GM21723 (cell line): ENCODE measurements around the gene TNIK.
"Not testable (repeated sequence)": the region's sequence is repeated elsewhere in the genome, so short reads cannot be mapped to it uniquely, and the experiment has no call there.

Experiments used
- ATAC-seq: cut with Tn5 transposase; IDR thresholded peaks from one replicate; pipeline ENCODE4 v1.9.1; 2021; ENCODE audit warnings: mild to moderate bottlenecking, moderate library complexity; ENCODE audit not compliant: unreplicated experiment

TNIK gene

GRCh38 chr3:171287761-171288160, 172.4 kb downstream of the TNIK start:
- not testable (repeated sequence) for ATAC-seq

- peak; percentile 61 for ATAC-seq
These were observed 173.5 kb downstream of the TNIK start for GRCh38 chr3:171286580-171287249.

GRCh38 chr3:171285287-171285686, 174.9 kb downstream of the TNIK start:
- peak; percentile 40 for ATAC-seq

GRCh38 chr3:171284308-171285075, 175.7 kb downstream of the TNIK start:
- ATAC-seq, result peak; percentile 51

DNA sequence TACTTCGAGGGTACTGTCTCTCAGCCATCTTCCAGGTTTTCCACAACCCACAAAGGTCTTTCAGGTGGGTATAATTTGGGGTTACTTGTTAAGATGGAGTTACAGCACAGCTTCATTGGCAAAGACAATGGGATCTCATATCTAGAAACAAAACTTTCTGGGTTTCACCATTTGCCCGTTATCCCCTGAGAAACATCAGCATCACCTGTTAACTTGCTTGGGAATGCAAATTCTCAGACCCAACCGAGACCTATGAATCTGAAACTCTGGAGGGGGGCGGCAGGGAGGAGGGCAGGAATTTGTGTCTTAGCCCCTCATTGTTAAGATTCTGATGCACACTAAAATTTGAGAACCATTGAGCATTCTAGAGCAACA, 176.4 kb downstream of the TNIK start:
- no peak for ATAC-seq

GRCh38 chr3:171283183-171283847, 176.9 kb downstream of the TNIK start:
- ATAC-seq, result no peak

GRCh38 chr3:171282041-171282440, 178.2 kb downstream of the TNIK start:
- no peak for ATAC-seq

DNA sequence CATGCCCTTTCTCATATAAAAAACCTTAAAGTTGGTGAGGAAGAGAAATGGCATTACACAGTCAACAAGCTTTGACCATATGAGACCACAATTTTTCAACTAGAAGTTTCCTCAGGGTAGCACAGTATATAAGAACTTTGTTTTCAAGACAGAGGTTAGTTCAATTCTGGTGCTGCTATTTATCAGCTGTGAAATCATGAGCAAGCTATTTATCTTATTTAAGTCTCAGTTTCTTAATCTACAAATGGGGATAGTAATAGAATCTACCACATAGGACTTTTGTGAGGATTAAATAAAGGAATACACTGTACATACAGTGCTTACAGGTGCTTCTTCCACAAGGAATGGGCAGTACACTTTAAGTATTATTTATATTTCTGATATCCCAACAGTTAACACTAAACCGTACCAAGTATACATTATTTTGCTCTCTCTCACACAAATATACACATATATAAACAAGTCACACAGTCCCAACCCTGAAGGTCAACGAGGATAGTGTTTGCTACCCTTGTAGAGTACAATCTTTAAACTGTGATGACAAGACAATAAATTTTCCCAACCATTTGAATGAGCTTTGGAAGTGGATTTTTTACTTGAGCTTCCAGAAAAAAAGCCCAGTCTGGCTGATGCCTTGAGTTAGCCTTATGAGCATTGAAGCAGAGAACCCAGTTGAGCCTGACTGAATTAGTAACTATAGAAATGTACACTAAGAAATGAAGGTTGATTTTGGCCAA, 178.8 kb downstream of the TNIK start:
- no peak for ATAC-seq

- no peak for ATAC-seq
These were observed 180.2 kb downstream of the TNIK start for GRCh38 chr3:171279972-171280371.

- no peak for ATAC-seq
These were observed 182.0 kb downstream of the TNIK start for GRCh38 chr3:171278299-171278590.

DNA sequence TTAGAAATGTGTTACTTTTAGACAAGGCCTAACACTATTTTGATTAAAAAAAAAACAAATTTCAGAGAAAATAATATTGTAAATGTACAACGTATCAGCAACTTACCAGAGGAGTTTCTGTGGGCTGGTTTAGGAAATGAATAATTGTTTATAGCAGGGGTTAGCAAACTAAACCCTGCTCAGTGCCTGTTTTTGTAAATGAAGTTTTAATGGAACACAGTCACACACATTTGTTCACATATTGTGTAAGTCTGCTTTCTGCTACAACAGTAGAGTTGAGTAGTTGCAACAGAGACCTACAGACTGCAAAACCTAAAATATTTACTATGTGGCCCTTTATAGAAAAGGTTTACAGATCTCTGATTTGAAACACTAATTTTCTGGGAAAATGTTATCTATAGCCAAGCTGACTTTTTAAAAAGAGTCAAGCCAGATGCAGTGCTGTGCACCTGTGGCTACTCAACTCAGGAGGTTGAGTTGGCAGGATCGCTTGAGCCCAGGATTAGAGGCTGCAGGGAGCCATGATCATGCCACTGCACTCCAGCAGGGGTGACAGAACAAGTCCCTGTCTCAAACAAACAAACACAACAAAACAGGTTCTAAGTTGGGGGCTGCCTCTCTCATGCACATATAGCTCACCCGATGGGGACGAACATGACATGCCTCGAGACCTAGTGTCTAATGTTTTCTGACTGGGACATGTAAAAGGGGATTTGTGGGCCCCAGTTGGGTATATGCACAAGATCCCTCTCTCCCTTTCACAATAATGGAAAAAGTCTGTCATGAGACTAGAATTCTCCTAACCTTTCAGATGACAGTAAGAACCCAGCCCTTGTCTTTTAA, 182.5 kb downstream of the TNIK start:
- no peak for ATAC-seq

DNA sequence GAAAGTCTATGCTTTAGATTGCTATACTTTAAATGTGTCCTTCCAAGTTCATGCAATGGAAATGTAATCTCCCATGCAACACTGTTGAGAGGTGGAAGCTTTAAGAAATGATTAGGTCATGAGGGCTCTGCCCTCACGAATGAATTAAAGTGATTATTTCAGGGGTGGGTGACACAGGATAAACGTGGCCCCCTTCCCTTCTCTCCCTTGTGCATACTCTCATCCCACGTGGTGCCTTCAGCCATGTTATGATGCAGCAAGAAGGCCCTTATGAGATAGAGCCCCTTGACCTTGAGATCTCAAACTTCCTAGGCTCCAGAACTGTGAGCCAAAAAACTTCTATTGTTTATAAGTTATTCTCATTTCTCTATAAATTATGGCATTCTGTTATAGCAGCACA, 183.3 kb downstream of the TNIK start:
- no peak for ATAC-seq

- ATAC-seq, result no peak
These were observed 186.0 kb downstream of the TNIK start for GRCh38 chr3:171274222-171274621.

GRCh38 chr3:171270541-171270940, 189.7 kb downstream of the TNIK start:
- ATAC-seq, result no peak

GRCh38 chr3:171269542-171269941, 190.7 kb downstream of the TNIK start:
- ATAC-seq, result peak; percentile 63

DNA sequence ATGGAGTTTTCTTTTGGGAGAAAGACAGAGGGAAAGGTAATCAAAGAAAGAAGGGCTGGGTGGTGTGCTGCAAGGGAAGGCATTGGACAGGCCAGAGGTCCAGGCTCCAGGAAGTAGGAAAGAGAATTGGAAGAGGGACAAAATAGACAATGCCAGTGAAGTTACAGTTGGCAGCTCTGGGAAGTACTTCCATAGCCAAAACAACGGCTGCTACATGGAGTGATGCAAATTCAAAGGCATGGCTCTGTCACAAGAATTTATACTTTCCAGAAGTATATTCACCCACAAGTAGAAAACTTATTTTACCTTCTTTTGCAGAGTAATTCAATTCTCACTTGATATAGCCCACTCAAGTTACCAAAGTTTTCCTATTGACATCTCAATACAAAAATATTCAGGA, 191.5 kb downstream of the TNIK start:
- no peak for ATAC-seq

DNA sequence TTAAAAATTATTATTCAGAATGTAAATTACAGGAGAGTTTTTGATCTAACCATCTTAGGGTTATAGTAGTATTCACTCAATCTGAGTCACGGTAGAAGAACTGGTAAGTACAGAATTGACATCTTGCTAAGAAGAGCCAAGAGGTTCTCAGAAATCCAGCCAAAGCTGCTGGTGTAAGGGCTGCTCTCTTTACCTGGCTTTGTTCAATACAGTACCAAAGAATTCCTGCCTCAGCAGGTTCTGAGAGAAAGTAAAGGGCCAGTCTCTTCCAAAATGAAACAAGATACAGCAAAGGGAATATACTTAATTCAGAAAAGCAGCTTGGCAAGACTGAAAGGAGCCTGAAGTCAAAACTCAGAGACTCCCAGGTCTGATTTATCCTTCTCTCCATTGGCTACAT, 193.1 kb downstream of the TNIK start:
- no peak for ATAC-seq

DNA sequence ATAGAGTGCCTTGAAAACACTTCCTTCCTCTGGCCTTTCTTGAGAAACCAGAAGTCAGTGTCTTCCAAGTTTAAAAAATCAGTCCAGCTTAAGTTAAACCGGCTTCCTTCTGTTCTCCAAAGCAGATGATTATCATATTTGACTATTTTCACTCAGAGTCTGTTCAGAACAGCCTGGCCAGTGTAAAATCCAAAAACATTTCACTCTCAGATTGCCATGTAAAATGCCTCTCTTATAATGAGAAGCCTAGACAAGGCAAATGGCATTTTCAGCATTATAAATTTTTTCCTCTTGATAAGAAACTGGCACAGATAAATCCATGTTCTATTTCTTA, 193.5 kb downstream of the TNIK start:
- no peak for ATAC-seq

- no peak for ATAC-seq
These were observed 194.0 kb downstream of the TNIK start for GRCh38 chr3:171266034-171266739.

DNA sequence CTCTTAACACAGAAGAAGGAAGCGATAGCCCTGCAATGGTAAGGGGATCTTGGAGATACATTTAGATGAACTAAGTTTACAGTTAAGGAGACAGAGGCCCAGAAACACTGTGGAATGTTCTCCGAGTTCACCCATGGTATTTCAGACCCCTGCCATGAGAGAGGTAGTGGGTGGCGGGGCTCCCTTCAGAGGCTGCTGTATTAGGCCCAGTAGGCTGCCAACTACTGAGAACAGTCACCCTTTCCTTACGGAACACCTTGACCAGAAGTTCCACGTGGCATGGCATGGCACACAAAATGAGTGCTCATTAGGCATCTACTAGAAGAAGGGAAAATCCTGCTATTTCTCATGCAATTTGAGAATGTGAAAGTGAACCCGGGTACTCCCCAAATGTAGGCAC, 195.4 kb downstream of the TNIK start:
- ATAC-seq, result no peak
